ENCODE measurements around the gene MAP1LC3A. TPM values are rescaled to one million over a fixed set of nuclear protein-coding genes. Genes with fewer than 3 reads are reported as not detected.

MAP1LC3A gene
- total RNA-seq, 1 donor from 2014 or later, result 51.6 TPM

DNA sequence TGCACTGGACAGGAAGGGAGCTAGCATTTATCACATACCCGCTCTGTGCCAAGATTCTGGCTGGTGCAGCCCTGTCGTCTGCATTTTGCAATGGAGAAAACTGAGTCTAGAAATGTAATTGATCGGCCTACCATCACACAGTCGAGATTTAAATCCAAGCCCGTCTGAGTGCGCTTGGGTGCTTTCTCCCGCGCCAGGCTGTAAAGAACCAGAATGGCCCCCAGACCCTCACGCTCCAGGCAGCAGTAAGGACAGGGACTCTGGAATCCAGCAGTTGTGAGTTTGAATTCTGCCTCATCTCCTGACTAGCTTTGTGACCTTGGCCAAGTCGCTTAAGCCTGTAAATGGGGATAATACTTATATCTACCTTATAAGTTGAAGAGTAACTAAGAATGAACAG is 31.5 kb upstream of the MAP1LC3A start:
- peaks cover 70% of the 10 kb centered on the region for H3K4me1 ChIP-seq
- peaks cover 61% of the 10 kb centered on the region for H3K36me3 ChIP-seq
- no peak overlapping the region for H3K4me3 ChIP-seq
- H3K9me3 ChIP-seq, result no peaks in the 10 kb centered on the region
- TF ChIP-seq, protein P1, sequence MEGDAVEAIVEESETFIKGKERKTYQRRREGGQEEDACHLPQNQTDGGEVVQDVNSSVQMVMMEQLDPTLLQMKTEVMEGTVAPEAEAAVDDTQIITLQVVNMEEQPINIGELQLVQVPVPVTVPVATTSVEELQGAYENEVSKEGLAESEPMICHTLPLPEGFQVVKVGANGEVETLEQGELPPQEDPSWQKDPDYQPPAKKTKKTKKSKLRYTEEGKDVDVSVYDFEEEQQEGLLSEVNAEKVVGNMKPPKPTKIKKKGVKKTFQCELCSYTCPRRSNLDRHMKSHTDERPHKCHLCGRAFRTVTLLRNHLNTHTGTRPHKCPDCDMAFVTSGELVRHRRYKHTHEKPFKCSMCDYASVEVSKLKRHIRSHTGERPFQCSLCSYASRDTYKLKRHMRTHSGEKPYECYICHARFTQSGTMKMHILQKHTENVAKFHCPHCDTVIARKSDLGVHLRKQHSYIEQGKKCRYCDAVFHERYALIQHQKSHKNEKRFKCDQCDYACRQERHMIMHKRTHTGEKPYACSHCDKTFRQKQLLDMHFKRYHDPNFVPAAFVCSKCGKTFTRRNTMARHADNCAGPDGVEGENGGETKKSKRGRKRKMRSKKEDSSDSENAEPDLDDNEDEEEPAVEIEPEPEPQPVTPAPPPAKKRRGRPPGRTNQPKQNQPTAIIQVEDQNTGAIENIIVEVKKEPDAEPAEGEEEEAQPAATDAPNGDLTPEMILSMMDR (IDR thresholded peaks at IDR 0.05), result no peak
- ATAC-seq, result no peak
- H3K27ac ChIP-seq, result peak overlapping the region; percentile 64
- DNase-seq, result no peak
- H3K27me3 ChIP-seq (ENCODE audit: low read depth), result no peaks in the 10 kb centered on the region
- intact Hi-C loops (cut with DNase I), result no loop called here

DNA sequence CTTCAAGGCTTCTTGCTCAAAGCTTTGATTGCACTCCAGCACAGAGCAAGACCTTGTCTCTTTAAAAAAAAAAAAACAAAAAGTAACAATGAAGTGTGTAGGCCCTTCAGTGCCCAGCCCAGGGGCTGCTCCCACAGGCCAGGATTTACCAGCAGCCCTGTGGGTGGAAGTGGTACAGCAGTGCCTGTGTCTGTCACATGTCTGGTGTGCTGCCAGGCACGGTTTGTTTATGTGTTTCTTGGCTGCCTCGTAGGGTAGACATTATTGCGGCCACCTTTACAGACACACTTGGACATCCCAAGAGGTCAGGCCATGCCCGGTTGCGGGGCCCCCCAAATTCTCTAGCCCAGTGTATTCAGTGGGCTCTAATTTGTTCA is 29.6 kb upstream of the MAP1LC3A start:
- Histone ChIP-seq H3K27me3 (ENCODE audit: low read depth) (no peaks in the 10 kb centered on the region), H3K4me1 (peaks cover 57% of the 10 kb centered on the region), H3K4me3 (no peak overlapping the region), H3K27ac (peak overlapping the region; percentile 34), H3K9me3 (no peaks in the 10 kb centered on the region), H3K36me3 (peaks cover 79% of the 10 kb centered on the region)
- peak; percentile 81 for DNase-seq
- ATAC-seq, result peak; percentile 72 to 73
- TF ChIP-seq, protein P1 (IDR thresholded peaks at IDR 0.05), result no peak
- intact Hi-C loops (cut with DNase I), result no loop called here

DNA sequence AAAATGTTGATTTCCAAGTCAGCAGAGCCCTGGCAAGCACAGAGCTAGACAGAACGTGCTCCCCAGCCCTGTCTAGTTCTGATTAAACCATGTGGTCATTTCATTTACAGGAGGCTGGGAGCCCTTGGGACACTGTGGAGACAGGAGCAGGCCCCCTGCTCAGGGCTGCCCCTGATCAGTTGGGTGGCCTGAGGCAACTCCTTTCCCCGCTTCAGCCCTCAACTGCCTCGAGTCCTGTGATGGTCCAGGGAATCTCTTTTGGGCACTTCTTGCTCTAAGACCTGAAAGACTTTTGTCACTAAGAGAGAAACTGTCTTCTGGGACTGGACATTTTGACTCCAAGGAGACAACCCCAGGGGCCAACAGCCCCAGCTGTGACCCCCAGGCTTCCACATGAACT is 28.8 kb upstream of the MAP1LC3A start:
- H3K4me3 ChIP-seq, result no peak overlapping the region
- peak overlapping the region; percentile 34 for H3K27ac ChIP-seq
- ATAC-seq, result no peak
- TF ChIP-seq, protein P1 (IDR thresholded peaks at IDR 0.05), result no peak
- intact Hi-C loops (cut with DNase I), result no loop called here
- peaks cover 51% of the 10 kb centered on the region for H3K4me1 ChIP-seq
- no peaks in the 10 kb centered on the region for H3K9me3 ChIP-seq
- no peaks in the 10 kb centered on the region for H3K27me3 ChIP-seq (ENCODE audit: low read depth)
- no peak for DNase-seq
- peaks cover 82% of the 10 kb centered on the region for H3K36me3 ChIP-seq

DNA sequence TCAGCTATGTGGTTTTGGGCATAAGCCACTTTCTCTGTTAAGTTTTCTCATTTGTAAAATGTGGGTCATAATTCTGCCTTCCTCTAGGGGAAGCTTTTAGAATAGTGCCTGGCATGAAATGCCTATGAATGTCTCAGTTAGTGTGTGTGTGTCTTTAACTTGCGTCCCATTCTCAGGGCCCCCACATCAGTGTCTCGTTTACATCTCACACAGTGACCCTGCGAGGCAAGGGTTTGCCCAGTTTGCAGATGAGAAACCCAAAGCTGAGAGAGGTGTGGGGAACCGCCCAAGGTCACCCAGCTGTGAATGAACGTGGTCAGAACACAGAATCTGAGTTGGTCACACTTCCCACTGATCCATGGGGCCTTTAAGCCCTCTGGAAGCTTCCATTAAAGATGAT is 28.2 kb upstream of the MAP1LC3A start:
- Histone ChIP-seq H3K27me3 (ENCODE audit: low read depth) (no peaks in the 10 kb centered on the region), H3K4me3 (no peak overlapping the region), H3K27ac (no peak overlapping the region), H3K4me1 (peaks cover 46% of the 10 kb centered on the region), H3K9me3 (no peaks in the 10 kb centered on the region), H3K36me3 (peaks cover 87% of the 10 kb centered on the region)
- ATAC-seq (no peak), DNase-seq (no peak)
- intact Hi-C loops (cut with DNase I), result no loop called here
- TF ChIP-seq, protein P1 (IDR thresholded peaks at IDR 0.05), result no peak

DNA sequence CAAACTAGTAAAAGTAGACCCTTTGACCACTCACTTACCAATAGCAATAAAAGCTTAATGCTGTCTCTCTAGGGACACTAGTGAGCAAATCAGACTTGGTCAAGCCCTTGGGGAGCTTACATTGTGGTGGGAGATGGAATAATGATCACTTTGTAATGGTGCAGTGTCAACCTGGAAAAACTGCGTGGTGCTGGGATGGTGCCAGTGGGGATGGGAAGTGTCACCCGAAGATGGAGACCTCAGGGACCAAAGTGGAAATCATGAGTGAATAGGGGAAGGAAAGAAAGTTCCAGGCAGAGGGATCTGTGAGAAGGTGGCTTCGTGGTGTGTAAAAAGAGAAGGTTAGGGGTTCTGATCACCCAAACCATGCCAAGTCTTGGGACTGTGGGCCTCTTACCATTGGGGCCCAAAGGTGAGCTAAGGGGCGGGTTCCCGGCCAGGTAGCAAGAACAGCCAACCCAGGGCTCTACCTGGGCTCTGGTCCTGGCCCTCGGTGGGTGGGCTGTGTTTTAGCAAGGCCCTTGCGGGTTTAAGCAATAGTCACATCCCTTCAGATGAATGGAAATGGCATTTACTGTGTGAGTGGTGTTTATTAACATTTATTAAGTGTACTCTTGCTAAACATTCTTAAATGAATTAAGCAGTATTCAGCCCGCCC is 26.8 kb upstream of the MAP1LC3A start:
- no peak overlapping the region for H3K27ac ChIP-seq
- DNase-seq (no peak), ATAC-seq (no peak)
- H3K4me3 ChIP-seq, result no peak overlapping the region
- no peaks in the 10 kb centered on the region for H3K27me3 ChIP-seq (ENCODE audit: low read depth)
- H3K9me3 ChIP-seq, result no peaks in the 10 kb centered on the region
- peaks cover 32% of the 10 kb centered on the region for H3K4me1 ChIP-seq
- peaks cover 95% of the 10 kb centered on the region for H3K36me3 ChIP-seq
- TF ChIP-seq, protein P1 (IDR thresholded peaks at IDR 0.05), result no peak
- intact Hi-C loops (cut with DNase I), result no loop called here
